Fibroblast of villous mesenchyme (primary cell): ENCODE results near the gene UGT1A4. TPM values are rescaled to one million over a fixed set of nuclear protein-coding genes. Genes with fewer than 3 reads are reported as not detected.

Experiments
- DNase-seq: peaks from one replicate; pipeline ENCODE4 v3.0.0-alpha.2; 2010; ENCODE audit warnings: low read depth
- H3K4me3 ChIP-seq: 2 replicates; pipeline ENCODE4 v1.5.1; 2011; ENCODE audit warnings: low read depth, mild to moderate bottlenecking, low read length
- CTCF ChIP-seq: IDR thresholded peaks from 2 replicates; pipeline ENCODE4 v1.5.1; 2012; ENCODE audit warnings: low read depth, mild to moderate bottlenecking, low read length; ENCODE audit not compliant: insufficient read depth
- total RNA-seq: library from RNA; depleted of rRNA; stranded (reverse); fragments of >200 nt; gene quantifications from 2 replicates; pipeline ENCODE4 v1.2.3, GENCODE V29; 2012

Gene UGT1A4
- total RNA-seq, 1 donor, result not detected

GRCh38 chr2:233707940-233708644, 10.4 kb upstream of the UGT1A4 start:
- no peak for TF ChIP-seq CTCF
- peak; percentile 48 for DNase-seq
- no peak overlapping the region for H3K4me3 ChIP-seq

- H3K4me3 ChIP-seq, result no peak overlapping the region
- no peak for DNase-seq
- no peak for TF ChIP-seq CTCF
Observed at GRCh38 chr2:233708942-233709341, 9.6 kb upstream of the UGT1A4 start.

- H3K4me3 ChIP-seq, result no peak overlapping the region
- peak; percentile 81 for DNase-seq
- peak; percentile 98 for TF ChIP-seq CTCF
Observed at GRCh38 chr2:233711312-233712008, 7.1 kb upstream of the UGT1A4 start.

- H3K4me3 ChIP-seq, result no peak within 1 kb of the TSS
- TF ChIP-seq CTCF, result no peak
- no peak for DNase-seq
Observed at GRCh38 chr2:233712611-233713261, 5.8 kb upstream of the UGT1A4 start, which contains the start of gene UGT1A5. Gene UGT1A5 (plus strand): TSS chr2:233712907. CDS start chr2:233712992, 85 bp downstream.

GRCh38 chr2:233713262-233713615, 5.3 kb upstream of the UGT1A4 start:
- no peak for TF ChIP-seq CTCF
- H3K4me3 ChIP-seq, result no peak overlapping the region
- no peak for DNase-seq

- no peak overlapping the region for H3K4me3 ChIP-seq
- TF ChIP-seq CTCF, result no peak
- DNase-seq, result no peak
Observed at GRCh38 chr2:233714121-233714520, 4.4 kb upstream of the UGT1A4 start.
